Measurements from ENCODE around the gene GRIK2. TPM values are rescaled to one million over a fixed set of nuclear protein-coding genes. Genes with fewer than 3 reads are reported as not detected.

The GRIK2 gene
- total and polyA plus RNA-seq, 2 of the 4 experiments (the other 2 are of a cell fraction): 8.2 to 15.2 TPM

- ATAC-seq (ENCODE audit: low read depth): no peak
- no peak overlapping the region for H3K56ac ChIP-seq (ENCODE audit: extremely low read depth, insufficient read depth, low read length)
- no peak for DNase-seq
- WGBS, 2 experiments (ENCODE audit: extremely low coverage in 2 of 2, insufficient read length in 1 of 2): no CpG with 5 or more reads among the region's 1 CpG
- H3K9me1 ChIP-seq (ENCODE audit: insufficient read depth, low read length): no peaks in the 10 kb centered on the region
- H3K9ac ChIP-seq (ENCODE audit: low read depth, low read length): no peak overlapping the region
- H3K79me1 ChIP-seq (ENCODE audit: low read depth in 1 of 2, low read length in 2 of 2): no peaks in the 10 kb centered on the region
- TF ChIP-seq NFE2L2 (IDR thresholded peaks at IDR 0.05; ENCODE audit: low read depth, low read length): no peak
- TF ChIP-seq SMC3 (IDR thresholded peaks at IDR 0.05; ENCODE audit: low read depth, low read length): no peak
- TF ChIP-seq MAFK (IDR thresholded peaks at IDR 0.05; ENCODE audit: low read depth, low read length): no peak
- TF ChIP-seq POLR2A (IDR thresholded peaks at IDR 0.05; ENCODE audit: low read depth, low read length): no peak
- TF ChIP-seq RAD21 (IDR thresholded peaks at IDR 0.05; ENCODE audit: low read length): no peak
- no peak for TF ChIP-seq ELK1 (IDR thresholded peaks at IDR 0.05; ENCODE audit: borderline replicate concordance, low read depth, low read length)
- H4K5ac ChIP-seq (ENCODE audit: low read depth, low read length): no peak overlapping the region
- no peaks in the 10 kb centered on the region for H3K27me3 ChIP-seq (ENCODE audit: control insufficient read depth, insufficient read depth, low read length)
- no peaks in the 10 kb centered on the region for H3K4me1 ChIP-seq (ENCODE audit: control insufficient read depth, insufficient read depth, low read length)
- no peak overlapping the region for H3K23ac ChIP-seq (ENCODE audit: low read depth, low read length)
- BruUV-seq (replicated peaks): no TSS peak
- ChIA-PET CTCF (no interaction called here), POLR2A (ENCODE audit: unreplicated experiment) (no interaction called here)
- H3K36me3 ChIP-seq (ENCODE audit: control insufficient read depth, insufficient read depth, low read length): no peaks in the 10 kb centered on the region
- no peak overlapping the region for H3K4me2 ChIP-seq (ENCODE audit: low read depth, low read length)
- no peak overlapping the region for H2AK5ac ChIP-seq (ENCODE audit: low read depth, low read length)
- dilution Hi-C loops (cut with HindIII; ENCODE audit: low sequenced_read_pairs, unreplicated experiment): no loop called here
- H3K4me3 ChIP-seq (ENCODE audit: insufficient read depth, low read depth, low read length): no peak overlapping the region
- H4K20me1 ChIP-seq (ENCODE audit: insufficient read depth, low read length): no peaks in the 10 kb centered on the region
- intact Hi-C loops (cut with micrococcal nuclease): no loop called here
- in situ Hi-C loops (cut with MboI; ENCODE audit: low sequenced_read_pairs): no loop called here
- H3K9me3 ChIP-seq (ENCODE audit: control insufficient read depth, insufficient read depth, low read length): no peaks in the 10 kb centered on the region
- no peak overlapping the region for H4K91ac ChIP-seq (ENCODE audit: insufficient read depth, low read depth, low read length)
- H3K14ac ChIP-seq (replicated peaks; ENCODE audit: low read depth, low read length): no peak overlapping the region
- no peak overlapping the region for H3K4ac ChIP-seq (ENCODE audit: low read depth, low read length)
- H2BK5ac ChIP-seq (ENCODE audit: low read depth, low read length, poor library complexity, severe bottlenecking): no peak overlapping the region
- no peak overlapping the region for H2BK120ac ChIP-seq (ENCODE audit: low read depth, low read length)
- no peak overlapping the region for H3K18ac ChIP-seq (ENCODE audit: low read depth, low read length)
- H2BK15ac ChIP-seq (ENCODE audit: low read depth, low read length): no peak overlapping the region
- no peak overlapping the region for H2AFZ ChIP-seq (replicated peaks; ENCODE audit: low read length, poor library complexity)
- H4K8ac ChIP-seq (ENCODE audit: low read depth in 2 of 2, low read length in 2 of 2): no peak overlapping the region
- no peak overlapping the region for H2AK9ac ChIP-seq (replicated peaks; ENCODE audit: low read depth, low read length, poor library complexity)
- H2BK20ac ChIP-seq (ENCODE audit: low read depth, low read length): no peak overlapping the region
- no peak overlapping the region for H3K27ac ChIP-seq (ENCODE audit: insufficient read depth, low read length)
These were observed 724.5 kb downstream of the GRIK2 start for GRCh38 chr6:102118034-102118433.

All from IMR-90 (cell line).